Gastrocnemius medialis (tissue), 4 donors: Measurements from ENCODE around the gene TRIM29.

ENCODE experiments used
- CTCF ChIP-seq, 5 experiments: fragments of 450-650 bp in 3 of 5; fragments of 200-600 bp in 2 of 5; sonication (generic) in 2 of 5; IDR thresholded peaks in 4 of 5; conservative IDR thresholded peaks in 1 of 5; 1 replicate in 4 of 5; 2 replicates in 1 of 5; pipeline ENCODE4 v1.5.1; 2016 to 2019; ENCODE audit warnings: antibody characterized with exemption in 5 of 5, mild to moderate bottlenecking in 3 of 5, moderate library complexity in 3 of 5
- POLR2A ChIP-seq, 2 donors: fragments of 450-650 bp; IDR thresholded peaks; one replicate each; pipeline ENCODE4 v1.6.1; 2017; ENCODE audit warnings: antibody characterized with exemption in 2 of 2, mild to moderate bottlenecking in 2 of 2, moderate library complexity in 2 of 2

- no peak for TF ChIP-seq CTCF (IDR thresholded peaks at IDR 0.05 in 4 of 5, conservative IDR thresholded peaks at IDR 0.05 in 1 of 5)
- no peak for TF ChIP-seq POLR2A (IDR thresholded peaks at IDR 0.05)
Measured at GRCh38 chr11:120105576-120105975, 32.3 kb downstream of the TRIM29 start.
